ENCODE data around the gene ATPAF1.
"Not testable (repeated sequence)": the region's sequence is repeated elsewhere in the genome, so short reads cannot be mapped to it uniquely, and the experiment has no call there.

The ATPAF1 gene

DNA sequence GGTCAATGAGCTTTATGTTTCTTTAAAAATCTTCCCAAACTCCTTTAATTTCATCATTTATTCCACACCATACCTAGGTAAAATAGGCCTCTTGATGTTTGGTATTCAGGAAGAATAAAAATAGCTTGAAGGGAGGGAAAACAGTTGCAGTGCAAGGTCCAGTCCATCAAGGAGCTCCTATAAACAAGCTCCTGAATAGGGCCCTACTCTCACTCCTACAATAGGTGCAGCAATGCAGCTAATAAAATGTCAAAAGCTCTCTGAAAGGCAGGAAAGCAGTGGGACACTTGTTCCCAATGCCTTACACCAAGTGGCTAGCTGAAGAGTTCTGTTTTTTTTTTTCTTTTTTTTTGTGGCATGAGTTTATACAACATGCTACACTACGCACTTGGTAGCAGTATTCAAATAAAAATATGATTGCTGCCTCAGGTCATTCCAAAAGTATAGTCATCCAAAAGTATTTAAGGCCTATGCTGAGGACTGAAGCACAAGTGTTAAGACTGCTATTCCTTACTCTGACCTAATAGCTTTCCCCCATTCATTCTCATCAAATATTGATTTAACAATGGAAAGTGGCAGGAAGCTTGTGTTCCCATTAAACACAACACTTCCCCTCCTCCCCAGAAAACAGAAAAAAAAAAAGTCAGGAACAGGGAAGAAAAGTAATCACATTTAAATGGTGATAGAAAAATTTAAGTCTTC lies 13.3 kb upstream of the ATPAF1 start:
- no peak for DNase-seq (ENCODE audit: low spot score)

DNA sequence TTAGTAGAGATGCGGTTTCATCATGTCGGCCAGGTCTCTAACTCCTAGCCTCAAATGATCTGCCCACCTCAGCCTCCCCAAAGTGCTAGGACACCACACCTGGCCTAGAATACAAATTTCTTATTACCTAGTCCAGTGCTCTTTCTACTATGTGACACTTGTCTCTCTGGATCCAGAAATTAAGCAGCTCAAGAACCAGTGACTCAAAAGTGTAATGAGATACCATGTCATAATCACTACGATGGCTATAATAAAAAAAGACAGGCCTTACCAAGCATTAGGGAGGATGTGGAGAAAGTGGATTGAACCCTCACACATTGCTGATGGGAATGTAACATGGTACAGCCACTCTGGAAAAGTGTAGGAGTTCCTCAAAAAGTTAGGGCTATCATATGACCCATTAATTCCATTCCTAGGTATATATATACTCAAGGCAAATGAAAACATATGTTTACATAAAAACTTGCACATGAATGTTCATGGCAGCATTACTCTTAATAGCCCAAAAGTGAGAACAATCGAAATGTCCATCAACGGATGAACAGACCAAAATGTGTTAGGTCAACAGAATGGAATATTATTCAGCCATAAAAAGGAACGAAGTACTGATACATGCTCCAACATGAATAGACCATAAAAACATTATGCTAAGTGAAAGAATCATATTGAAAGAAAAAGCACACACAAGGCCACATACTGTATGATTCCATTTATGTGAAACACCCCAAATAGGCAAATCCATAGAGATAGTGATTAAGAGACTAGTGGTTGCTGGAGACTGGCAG lies 11.8 kb upstream of the ATPAF1 start:
- no peak for DNase-seq (ENCODE audit: low spot score)

DNA sequence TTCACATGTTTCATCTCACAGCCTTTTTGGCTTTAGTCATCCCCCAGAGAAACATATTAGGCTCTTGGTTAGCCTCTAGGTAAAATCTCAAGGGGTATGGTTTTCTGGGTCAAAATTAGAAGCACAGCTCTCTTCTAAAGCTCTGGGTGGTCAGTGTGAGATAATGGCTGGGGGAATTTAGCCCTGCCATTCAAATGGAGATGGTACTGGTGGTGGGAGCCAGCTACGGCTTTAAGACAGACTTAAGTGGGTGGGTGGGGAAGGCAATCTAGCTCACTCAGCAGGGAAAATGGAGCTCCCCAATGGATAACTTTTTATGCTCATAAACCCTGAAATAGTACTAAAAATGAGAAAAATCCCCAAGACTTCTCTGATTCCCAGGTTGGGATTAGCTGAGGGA lies 9.2 kb upstream of the ATPAF1 start:
- DNase-seq (ENCODE audit: low spot score): no peak

DNA sequence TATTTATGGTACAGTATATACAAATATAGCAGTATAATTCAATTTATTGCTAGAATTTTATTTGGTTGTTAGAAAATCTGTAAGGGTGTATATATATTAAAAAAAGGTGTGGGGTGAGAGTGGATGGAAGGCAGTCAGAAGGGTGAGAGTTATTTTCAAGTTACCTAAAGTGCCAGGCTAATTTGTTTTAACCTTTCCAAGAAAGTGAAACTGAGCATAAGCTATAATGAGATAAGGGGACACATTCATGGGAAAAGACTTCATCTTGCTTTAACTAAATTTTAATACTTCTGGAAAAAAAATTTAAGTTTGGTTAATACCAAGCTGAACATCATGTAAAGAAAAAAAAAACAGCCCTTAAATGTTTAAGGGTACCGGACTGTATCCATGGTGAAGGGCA lies 8.4 kb upstream of the ATPAF1 start:
- no peak for DNase-seq (ENCODE audit: low spot score)

DNA sequence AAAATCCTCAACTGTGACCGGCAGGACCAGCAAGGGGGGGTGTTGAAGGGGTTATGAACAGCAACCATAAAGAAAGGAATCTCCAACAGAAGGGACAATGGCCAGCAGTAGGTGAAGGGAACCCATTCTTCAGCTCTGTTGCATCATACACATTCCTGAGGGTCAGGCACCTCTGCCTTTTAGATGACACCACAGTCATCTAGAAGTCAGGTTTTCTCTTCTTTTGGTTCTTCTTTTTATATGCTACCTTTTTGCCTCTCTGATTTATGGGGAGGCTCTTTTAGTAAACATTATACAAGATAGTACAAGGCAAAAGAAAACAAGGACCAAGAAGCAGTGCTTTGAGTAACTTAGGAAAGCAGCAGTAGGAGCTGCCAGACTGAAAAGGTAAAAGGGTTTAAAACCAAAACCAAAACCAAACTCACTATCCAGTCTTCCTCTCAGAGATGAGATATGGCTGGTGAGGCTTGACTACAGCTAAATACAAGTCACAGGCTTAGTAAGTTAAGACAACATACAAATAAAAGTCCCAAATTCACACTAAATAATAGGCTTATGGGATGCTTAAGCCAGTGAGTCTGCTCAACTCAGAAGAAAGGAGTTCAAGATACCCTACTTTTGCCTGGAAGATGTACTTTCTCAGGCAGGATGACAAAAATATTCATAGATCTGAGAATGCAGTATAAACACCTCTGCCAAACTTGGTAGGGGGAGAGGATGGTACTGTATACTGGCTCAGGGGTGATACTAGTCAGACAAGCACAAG lies 7.6 kb upstream of the ATPAF1 start:
- DNase-seq (ENCODE audit: low spot score): peak; percentile 25

DNA sequence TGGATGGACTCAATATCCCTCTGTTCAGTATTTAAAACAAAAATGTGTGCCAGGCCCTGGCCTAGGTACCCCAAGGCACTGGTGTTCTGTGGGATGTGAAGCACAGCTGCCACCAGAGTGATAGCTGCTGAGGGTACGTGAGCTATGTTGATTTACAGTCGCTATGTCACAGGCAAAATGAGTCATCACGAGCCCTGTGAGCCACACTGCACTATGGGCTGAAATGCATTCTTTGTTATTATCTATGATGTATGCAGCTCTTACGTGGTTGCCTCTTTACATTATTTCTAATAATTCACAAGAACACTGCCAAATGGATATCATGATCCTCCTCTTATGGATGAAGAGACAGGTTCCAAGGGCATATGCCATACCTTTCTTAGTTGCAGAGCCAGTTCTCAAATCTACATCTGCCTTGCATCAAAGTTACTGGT lies 5.6 kb upstream of the ATPAF1 start:
- DNase-seq (ENCODE audit: low spot score): peak; percentile 50

DNA sequence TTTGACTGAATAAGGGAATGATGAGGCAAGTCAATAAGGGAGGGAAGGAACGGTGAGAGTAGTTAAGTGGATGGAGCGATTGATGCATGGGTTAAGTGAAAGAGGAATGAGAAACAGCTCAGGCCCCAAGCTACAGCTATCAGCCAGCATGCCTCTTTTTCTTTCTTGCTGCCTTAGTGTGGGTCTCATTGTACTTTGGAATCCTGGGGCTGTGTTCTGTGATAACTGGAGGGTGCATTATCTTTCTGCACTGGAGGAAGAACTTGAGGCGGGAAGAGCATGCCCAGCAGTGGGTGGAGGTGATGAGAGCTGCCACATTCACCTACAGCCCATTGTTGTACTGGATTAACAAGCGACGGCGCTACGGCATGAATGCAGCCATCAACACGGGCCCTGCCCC lies 4.5 kb upstream of the ATPAF1 start:
- DNase-seq (ENCODE audit: low spot score): no peak

DNA sequence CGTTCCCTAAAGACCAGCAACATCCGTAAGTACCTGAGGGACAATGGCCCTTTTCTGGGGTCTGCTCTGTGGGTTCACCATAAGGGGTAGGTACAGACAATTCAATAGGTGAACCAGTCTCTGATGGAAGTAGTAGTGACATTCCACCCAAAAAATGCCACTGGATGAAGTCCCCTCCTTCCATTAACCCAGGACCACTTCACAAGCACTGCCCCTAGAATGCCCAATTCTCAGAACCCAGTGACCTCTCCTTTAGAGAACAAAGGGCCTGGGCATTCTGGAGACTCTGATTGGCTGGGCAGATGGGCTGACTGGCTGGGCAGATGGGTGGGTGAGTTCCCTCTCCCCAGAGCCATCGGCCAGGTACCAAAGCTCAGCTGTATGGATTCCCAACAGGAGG lies 3.4 kb upstream of the ATPAF1 start, which contains the start of gene TEX38:
TEX38 (plus strand) TSS at position 301 of the 400 bp plus-strand sequence; CDS start at position 382, 81 bp downstream.
- no peak for DNase-seq (ENCODE audit: low spot score)

DNA sequence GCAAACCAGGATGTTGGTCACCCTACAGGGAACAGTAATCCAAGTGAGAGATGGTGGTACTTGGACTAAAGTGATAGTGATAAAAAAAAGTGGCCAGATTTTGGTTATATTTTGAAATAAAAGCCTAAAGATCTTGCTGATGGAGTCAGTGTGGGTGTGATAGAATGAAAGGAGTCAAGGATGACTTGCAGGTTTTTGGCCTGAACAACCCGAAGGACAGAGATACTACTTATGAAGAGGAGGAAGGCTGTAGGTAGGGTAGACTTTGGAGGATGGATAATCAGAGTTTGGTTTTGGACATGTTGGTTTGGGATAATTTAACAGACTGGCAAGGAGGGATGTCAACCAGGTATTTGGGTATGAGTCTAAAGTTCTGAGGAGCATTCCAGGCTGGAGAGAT lies 2.0 kb upstream of the ATPAF1 start:
- DNase-seq (ENCODE audit: low spot score): no peak

DNA sequence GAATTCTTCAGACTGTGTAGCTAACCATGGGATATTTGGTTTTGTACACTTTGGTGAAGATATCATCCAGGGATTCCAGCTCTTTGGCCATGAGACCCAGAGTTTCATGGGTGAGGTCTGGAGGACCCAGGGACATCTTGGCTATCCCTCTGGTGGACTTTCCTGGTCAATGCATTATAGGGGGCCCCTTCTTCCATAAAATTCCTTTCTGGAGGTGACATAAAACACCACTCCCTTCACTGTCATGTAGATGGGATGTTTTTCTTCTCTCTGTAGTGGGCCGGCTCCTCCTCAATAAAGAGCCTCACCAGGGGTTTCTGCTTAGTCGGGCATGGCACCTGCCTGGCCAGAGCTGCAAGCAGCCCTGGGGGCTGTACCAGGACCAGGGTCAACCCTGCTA lies 2.2 kb downstream of the ATPAF1 start:
- DNase-seq (ENCODE audit: low spot score): no peak

DNA sequence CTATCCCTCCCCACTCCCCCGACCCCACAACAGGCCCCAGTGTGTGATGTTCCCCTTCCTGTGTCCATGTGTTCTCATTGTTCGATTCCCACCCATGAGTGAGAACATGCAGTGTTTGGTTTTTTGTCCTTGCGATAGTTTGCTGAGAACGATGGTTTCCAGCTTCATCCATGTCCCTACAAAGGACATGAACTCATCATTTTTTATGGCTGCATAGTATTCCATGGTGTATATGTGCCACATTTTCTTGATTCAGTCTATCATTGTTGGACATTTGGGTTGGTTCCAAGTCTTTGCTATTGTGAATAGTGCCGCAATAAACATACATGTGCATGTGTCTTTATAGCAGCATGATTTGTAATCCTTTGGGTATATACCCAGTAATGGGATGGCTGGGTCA lies 5.2 kb downstream of the ATPAF1 start:
- DNase-seq (ENCODE audit: low spot score): not testable (repeated sequence)

DNA sequence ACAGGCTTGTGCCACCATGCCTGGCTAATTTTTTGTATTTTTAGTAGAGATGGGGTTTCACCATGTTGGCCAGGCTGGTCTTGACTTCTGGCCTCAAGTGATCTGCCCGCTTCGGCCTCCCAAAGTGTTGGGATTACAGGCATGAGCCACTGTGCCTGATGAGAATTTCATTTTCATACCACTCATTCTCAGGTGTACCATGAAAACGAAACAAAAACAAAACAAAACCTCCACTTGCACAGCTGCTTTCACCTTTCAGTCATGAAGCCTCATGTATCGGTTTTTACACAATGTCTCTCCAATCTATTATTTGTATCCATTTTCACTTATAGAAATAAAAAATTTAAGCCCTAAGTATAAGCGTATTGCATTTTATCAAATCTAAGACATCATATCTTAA lies 8.0 kb downstream of the ATPAF1 start:
- DNase-seq (ENCODE audit: low spot score): not testable (repeated sequence)

DNA sequence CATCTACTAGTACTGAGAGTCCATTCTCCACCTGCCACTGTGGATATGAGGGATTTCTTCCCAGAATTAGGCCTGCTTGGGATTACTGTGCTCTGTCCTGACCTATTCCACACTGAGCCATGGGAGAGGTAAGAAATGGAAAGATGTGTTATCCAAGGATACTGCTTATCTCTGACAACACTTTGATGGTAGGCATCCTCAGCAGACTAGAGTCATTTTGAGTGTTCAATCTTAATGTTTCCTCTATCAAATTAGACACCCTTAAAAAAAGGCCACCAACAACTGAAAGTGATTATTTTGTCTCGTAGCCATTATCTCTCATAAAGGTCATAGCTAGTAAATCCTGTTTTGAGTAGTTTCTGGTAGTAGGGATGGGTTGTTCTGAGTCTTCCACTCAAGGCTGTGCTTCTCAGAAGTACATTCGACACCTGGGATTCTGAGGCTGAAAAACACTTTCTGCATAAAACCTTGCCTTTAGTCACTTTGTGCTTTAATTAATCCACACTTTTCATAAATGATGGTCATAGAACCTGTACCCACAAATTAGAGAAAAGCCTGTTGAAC lies 8.8 kb downstream of the ATPAF1 start:
- DNase-seq (ENCODE audit: low spot score): no peak

DNA sequence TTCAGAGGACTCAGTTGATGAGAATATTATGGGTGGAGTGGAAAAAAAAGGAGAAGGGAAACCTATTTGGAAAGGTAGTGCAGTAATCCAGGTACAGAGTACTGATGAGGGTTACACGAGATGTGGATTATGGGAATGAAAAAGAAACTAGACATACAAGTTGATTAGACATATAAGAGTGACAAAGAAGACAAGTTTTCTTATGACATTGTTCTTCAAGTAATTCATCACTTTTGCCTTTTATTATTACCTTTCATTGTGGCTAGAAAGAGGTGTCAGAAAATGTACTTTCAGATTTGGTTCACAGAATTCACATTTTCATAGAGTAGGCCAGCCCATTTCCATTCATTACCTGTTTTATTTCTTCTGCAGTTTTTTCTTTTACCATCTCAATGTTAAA lies 10.4 kb downstream of the ATPAF1 start:
- no peak for DNase-seq (ENCODE audit: low spot score)

DNA sequence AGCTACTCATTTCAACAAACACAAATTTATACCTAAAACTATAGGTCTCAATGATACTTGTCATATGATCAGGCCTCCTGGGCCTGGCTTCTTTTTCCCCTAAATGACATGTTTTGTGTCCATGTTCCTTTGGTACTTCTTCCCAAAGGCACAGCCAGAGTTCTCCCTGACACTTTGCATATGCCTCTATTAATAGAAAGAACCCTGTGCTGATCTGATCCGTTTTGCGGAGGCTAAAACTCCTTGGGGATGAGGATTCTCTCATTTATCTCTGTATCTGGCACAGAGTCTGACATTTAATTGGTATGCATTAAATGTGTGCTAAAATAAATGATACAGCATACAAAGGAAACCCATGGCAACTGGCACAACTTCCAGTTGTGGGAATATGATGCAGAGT lies 11.5 kb downstream of the ATPAF1 start:
- no peak for DNase-seq (ENCODE audit: low spot score)

DNA sequence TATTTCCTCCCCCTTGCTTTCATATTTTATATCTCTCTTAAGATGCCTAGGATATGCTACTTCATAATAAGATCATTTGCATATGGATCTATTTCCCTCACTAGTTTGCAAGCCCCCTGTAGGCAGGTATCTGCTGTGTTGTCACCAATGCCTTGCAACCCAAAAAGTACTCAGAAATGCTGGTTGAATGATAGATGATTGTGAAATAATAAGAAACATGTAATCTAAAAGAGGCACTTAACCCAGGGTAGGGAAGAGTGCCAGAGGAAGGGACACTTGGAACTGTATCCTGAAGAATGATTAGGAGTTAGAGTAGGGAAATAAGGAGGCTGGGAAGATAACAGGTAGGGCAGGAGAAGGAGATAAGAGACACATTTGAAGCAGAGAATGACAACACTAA lies 12.3 kb downstream of the ATPAF1 start:
- DNase-seq (ENCODE audit: low spot score): no peak

DNA sequence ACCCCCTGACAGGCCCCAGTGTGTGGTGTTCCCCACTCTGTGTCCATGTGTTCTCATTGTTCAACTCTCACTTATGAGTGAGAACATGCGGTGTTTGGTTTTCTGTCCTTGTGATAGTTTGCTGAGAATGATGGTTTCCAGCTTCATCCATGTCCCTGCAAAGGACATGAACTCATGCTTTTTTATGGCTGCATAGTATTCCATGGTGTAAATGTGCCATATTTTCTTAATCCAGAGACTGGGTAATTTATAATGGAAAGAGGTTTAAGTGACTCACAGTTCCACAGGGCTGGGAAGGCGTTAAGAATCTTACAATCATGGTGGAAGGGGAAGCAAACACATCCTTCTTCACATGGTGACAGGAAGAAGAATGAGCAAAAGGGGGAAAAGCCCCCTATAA lies 13.5 kb downstream of the ATPAF1 start:
- DNase-seq (ENCODE audit: low spot score): not testable (repeated sequence)

DNA sequence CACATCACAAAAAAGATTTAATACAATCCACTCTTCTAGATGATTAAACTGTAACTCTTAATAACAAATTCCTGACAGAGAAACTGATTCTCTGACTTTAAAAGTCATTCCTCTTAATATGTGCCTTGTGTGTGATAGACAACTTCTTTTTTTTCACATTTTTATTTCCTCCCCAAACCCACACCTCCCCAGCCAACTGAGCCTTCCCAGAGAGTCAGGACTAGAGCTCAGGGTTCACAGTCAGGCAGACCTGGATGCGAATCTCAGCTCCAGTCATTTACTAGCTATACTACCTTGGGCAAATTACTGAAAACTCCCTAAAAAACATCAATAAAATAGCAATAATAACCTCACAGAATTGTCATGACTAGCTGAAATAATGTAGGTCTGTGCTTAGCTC lies 14.2 kb downstream of the ATPAF1 start:
- DNase-seq (ENCODE audit: low spot score): no peak

DNA sequence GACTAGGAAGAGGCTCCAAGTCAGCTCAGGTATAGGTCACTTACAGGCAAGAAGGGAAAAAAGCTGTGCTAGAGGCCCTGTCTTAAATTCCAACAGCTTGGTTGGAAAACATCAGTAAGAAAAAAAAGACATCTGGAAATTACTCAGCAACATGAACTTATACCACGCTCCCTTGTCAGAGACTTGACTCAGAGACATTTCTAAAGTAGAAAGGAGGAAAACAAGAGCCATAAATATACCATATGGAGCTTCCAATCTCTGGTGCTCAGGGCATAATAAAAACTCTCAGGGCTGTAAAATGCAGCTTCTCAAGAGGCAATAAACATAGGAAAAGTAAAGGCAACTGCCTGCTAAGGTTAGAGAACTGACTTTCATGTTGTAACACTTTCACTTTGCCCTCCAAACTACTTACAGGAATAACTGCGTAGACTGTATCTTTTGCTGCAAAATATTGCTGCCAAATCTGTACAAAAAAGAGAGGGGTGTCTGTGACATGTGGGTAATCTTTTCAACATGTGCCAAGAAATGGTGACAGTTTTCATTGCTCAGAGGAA lies 14.7 kb downstream of the ATPAF1 start:
- DNase-seq (ENCODE audit: low spot score): no peak

DNA sequence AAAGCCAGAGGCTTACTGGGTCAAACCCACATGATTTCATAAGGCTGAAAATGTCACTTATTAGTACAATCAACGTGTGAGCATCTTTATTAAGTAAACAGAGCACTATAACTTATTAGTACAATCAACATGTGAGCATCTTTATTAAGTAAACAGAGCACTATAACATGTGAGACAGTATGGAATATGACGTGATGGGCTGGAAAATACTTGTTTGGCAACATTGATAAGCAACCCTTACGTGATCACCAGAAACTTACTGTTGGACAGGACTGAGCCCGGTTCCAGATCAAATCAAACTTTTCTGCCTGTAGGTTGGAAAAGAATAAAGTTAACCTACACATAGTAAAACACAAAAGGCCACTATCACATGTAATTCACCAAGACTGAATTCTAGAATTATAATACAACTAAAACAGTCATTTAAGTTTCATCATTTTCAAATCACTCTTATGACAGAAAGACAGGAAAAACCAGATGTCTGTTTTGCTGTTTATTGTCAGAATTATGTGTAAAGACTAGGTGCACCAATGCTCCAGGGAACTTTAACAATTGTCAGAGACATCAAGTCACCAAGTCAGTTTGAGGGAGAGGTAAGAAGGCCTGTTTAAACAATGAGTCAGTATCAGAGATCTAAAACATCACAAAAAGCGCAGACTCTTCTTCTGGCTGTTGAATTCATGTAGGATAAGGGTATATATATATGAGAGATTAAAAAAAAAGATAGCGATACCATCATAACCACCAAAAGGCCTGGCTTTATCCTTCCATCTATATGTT lies 15.7 kb downstream of the ATPAF1 start:
- DNase-seq (ENCODE audit: low spot score): no peak

DNA sequence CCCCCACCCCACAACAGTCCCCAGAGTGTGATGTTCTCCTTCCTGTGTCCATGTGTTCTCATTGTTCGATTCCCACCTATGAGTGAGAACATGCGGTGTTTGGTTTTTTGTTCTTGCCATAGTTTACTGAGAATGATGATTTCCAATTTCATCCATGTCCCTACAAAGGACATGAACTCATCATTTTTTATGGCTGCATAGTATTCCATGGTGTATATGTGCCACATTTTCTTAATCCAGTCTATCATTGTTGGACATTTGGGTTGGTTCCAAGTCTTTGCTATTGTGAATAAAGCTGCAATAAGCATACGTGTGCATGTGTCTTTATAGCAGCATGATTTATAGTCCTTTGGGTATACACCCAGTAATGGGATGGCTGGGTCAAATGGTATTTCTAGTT lies 17.0 kb downstream of the ATPAF1 start:
- not testable (repeated sequence) for DNase-seq (ENCODE audit: low spot score)

Measured in SW480 (cell line).